Lung (tissue), 12 donors: ENCODE measurements around the gene CBFA2T2. TPM values are rescaled to one million over a fixed set of nuclear protein-coding genes. Genes with fewer than 3 reads are reported as not detected.

Experiments used
- ATAC-seq: fragments of 200-7000 bp; cut with Tn5 transposase; one replicate; pipeline ENCODE4 v1.9.1; 2020; ENCODE audit warnings: moderate number of reproducible peaks; ENCODE audit not compliant: insufficient read depth, low FRiP score
- DNase-seq, 3 donors: peaks; one replicate each; pipeline ENCODE4 v3.0.0-alpha.2; 2013 to 2017
- H3K27ac ChIP-seq, 2 donors: one replicate each; pipeline ENCODE4 v1.5.1; 2013; ENCODE audit warnings: mild to moderate bottlenecking in 2 of 2, moderate library complexity in 2 of 2, control low read depth in 1 of 2, inconsistent platforms in 1 of 2, low read depth in 1 of 2, low read length in 1 of 2
- H3K27me3 ChIP-seq, 3 donors: one replicate each; pipeline ENCODE4 v1.5.1; 2013; ENCODE audit warnings: low read length in 2 of 3; ENCODE audit not compliant: control insufficient read depth in 3 of 3, insufficient read depth in 3 of 3
- H3K36me3 ChIP-seq, 4 donors: one replicate each; pipeline ENCODE4 v1.5.1; 2013; ENCODE audit warnings: low read length in 4 of 4, mild to moderate bottlenecking in 1 of 4, moderate library complexity in 1 of 4; ENCODE audit not compliant: control insufficient read depth in 4 of 4, insufficient read depth in 4 of 4
- H3K4me1 ChIP-seq, 5 donors: one replicate each; pipeline ENCODE4 v1.5.1; 2013; ENCODE audit warnings: low read length in 5 of 5, mild to moderate bottlenecking in 2 of 5, moderate library complexity in 1 of 5; ENCODE audit not compliant: control insufficient read depth in 5 of 5, insufficient read depth in 5 of 5
- H3K4me3 ChIP-seq: one replicate; pipeline ENCODE4 v1.5.1; 2013; ENCODE audit warnings: mild to moderate bottlenecking, control low read depth, moderate library complexity
- H3K9ac ChIP-seq, 2 donors: one replicate each; pipeline ENCODE4 v1.5.1; 2013; ENCODE audit warnings: low read length in 2 of 2, control low read depth in 1 of 2; ENCODE audit not compliant: insufficient read depth in 1 of 2
- H3K9me3 ChIP-seq, 4 donors: one replicate each; pipeline ENCODE4 v1.5.1; 2013; ENCODE audit warnings: low read length in 3 of 4, mild to moderate bottlenecking in 1 of 4, moderate library complexity in 1 of 4; ENCODE audit not compliant: control insufficient read depth in 4 of 4, insufficient read depth in 3 of 4
- WGBS, 2 donors: extraction: QIAGEN DNeasy Blood & Tissue Kit; methylation state at CpG; one replicate each; pipeline ENCODE4 v1.1.7; 2013; 5-methylcytosine and 5-hydroxymethylcytosine counted together
- polyA plus RNA-seq, 2 donors: library from polyadenylated mRNA; stranded (reverse); fragments of 200-250 nt; gene quantifications; one replicate each; pipeline ENCODE4 v1.2.1, GENCODE V29; 2013
- total RNA-seq, 2 donors: library from RNA; depleted of rRNA in 1 of 2; stranded (reverse); fragments of >200 nt in 1 of 2; gene quantifications; one replicate each; pipeline ENCODE4 v1.2.1, GENCODE V29; 2014 to 2021
- TF ChIP-seq, protein P1 (sequence below): IDR thresholded peaks from 2 replicates; pipeline ENCODE4 v1.5.1; 2012; ENCODE audit warnings: mild to moderate bottlenecking; ENCODE audit errors: control extremely low read depth, extremely low read depth
- donor health status: control.
- donor health status: control.
- donor health status: Bipolar disorder and iron deficiency.
- donor health status: healthy.
- donor health status: DM: yes; HTN: yes; CAD: no.

The CBFA2T2 gene
- total and polyA plus RNA-seq, 4 donors: 5.1 to 19.1 (median 8.2) TPM

GRCh38 chr20:33563788-33564187, 73.9 kb downstream of the CBFA2T2 start:
- peaks cover 0 to 4% (median 0%) of the 10 kb centered on the region in 4 donors for H3K36me3 ChIP-seq
- no peaks in the 10 kb centered on the region for H3K9me3 ChIP-seq
- DNase-seq (no peak), ATAC-seq (no peak)
- no peaks in the 10 kb centered on the region for H3K27me3 ChIP-seq
- H3K4me1 ChIP-seq: peaks cover 7 to 46% (median 11%) of the 10 kb centered on the region in 5 donors
- H3K9ac ChIP-seq: no peak overlapping the region
- WGBS, 2 donors: 92 to 95% methylated on average over 8 of the region's 8 CpGs
- no peak overlapping the region for H3K4me3 ChIP-seq
- TF ChIP-seq, protein P1, sequence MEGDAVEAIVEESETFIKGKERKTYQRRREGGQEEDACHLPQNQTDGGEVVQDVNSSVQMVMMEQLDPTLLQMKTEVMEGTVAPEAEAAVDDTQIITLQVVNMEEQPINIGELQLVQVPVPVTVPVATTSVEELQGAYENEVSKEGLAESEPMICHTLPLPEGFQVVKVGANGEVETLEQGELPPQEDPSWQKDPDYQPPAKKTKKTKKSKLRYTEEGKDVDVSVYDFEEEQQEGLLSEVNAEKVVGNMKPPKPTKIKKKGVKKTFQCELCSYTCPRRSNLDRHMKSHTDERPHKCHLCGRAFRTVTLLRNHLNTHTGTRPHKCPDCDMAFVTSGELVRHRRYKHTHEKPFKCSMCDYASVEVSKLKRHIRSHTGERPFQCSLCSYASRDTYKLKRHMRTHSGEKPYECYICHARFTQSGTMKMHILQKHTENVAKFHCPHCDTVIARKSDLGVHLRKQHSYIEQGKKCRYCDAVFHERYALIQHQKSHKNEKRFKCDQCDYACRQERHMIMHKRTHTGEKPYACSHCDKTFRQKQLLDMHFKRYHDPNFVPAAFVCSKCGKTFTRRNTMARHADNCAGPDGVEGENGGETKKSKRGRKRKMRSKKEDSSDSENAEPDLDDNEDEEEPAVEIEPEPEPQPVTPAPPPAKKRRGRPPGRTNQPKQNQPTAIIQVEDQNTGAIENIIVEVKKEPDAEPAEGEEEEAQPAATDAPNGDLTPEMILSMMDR: no peak
- H3K27ac ChIP-seq: no peak overlapping the region

- no peak overlapping the region for H3K4me3 ChIP-seq
- ATAC-seq (no peak), DNase-seq (no peak)
- H3K9me3 ChIP-seq: no peaks in the 10 kb centered on the region
- WGBS, 2 donors: 79 to 83% methylated on average over 7 of the region's 7 CpGs
- H3K27ac ChIP-seq: no peak overlapping the region
- no peak overlapping the region for H3K9ac ChIP-seq
- TF ChIP-seq, protein P1: no peak
- H3K4me1 ChIP-seq: peaks cover 8 to 63% (median 21%) of the 10 kb centered on the region in 5 donors
- no peaks in the 10 kb centered on the region for H3K36me3 ChIP-seq
- H3K27me3 ChIP-seq: no peaks in the 10 kb centered on the region
Observed at GRCh38 chr20:33566781-33567603, 77.1 kb downstream of the CBFA2T2 start.

- TF ChIP-seq, protein P1: no peak
- 98 to 99% methylated on average over 4 of the region's 4 CpGs for WGBS, 2 donors
- H3K36me3 ChIP-seq: no peaks in the 10 kb centered on the region
- H3K4me1 ChIP-seq: peaks cover 5 to 53% (median 18%) of the 10 kb centered on the region in 5 donors
- no peak overlapping the region for H3K9ac ChIP-seq
- no peaks in the 10 kb centered on the region for H3K9me3 ChIP-seq
- H3K4me3 ChIP-seq: no peak overlapping the region
- DNase-seq (no peak), ATAC-seq (no peak)
- no peaks in the 10 kb centered on the region for H3K27me3 ChIP-seq
- no peak overlapping the region for H3K27ac ChIP-seq
Observed at GRCh38 chr20:33567949-33568348, 78.1 kb downstream of the CBFA2T2 start.
